Right renal pelvis (tissue), 4 donors: ENCODE results near the gene CBFA2T3. TPM values are rescaled to one million over a fixed set of nuclear protein-coding genes. Genes with fewer than 3 reads are reported as not detected.

Experiments used
- DNase-seq, 4 donors: peaks; one replicate each; pipeline ENCODE4 v3.0.0-alpha.2; 2013; ENCODE audit warnings: low read depth in 4 of 4, low spot score in 3 of 4, missing footprints in 1 of 4
- polyA plus RNA-seq, 4 donors: library from polyadenylated mRNA; unstranded; fragments of 120-200 nt; gene quantifications; one replicate each; pipeline ENCODE4 v1.2.1, GENCODE V29; 2013; ENCODE audit not compliant: insufficient read length in 4 of 4

The CBFA2T3 gene
- polyA plus RNA-seq, 4 donors = 2.4 to 3.3 (median 2.8) TPM

GRCh38 chr16:88867581-88868246, 109.3 kb downstream of the CBFA2T3 start:
- no peak for DNase-seq

- no peak for DNase-seq
Observed at GRCh38 chr16:88866151-88866920, 110.7 kb downstream of the CBFA2T3 start, which contains the start of gene PABPN1L. Gene PABPN1L, minus strand, starts transcription at chr16:88866660. Its CDS starts 54 bp downstream, at chr16:88866606.

GRCh38 chr16:88865742-88866141, 111.3 kb downstream of the CBFA2T3 start:
- no peak for DNase-seq

- DNase-seq = no peak
Observed at GRCh38 chr16:88865310-88865709, 111.7 kb downstream of the CBFA2T3 start.

- no peak for DNase-seq
Observed at GRCh38 chr16:88864521-88864920, 112.5 kb downstream of the CBFA2T3 start.

- DNase-seq = no peak
Observed at GRCh38 chr16:88864099-88864498, 112.9 kb downstream of the CBFA2T3 start.

GRCh38 chr16:88863426-88863825, 113.6 kb downstream of the CBFA2T3 start:
- no peak for DNase-seq

- no peak for DNase-seq
Observed at GRCh38 chr16:88862968-88863367, 114.0 kb downstream of the CBFA2T3 start.

GRCh38 chr16:88861359-88861758, 115.6 kb downstream of the CBFA2T3 start:
- DNase-seq = no peak

GRCh38 chr16:88859381-88860091, 117.5 kb downstream of the CBFA2T3 start:
- DNase-seq = no peak

- DNase-seq = peak in 3 of 4 donors; percentile 35 to 52 (median 44)
Observed at GRCh38 chr16:88857728-88858339, 119.2 kb downstream of the CBFA2T3 start.

- DNase-seq = peak; percentile 89 to 95 (median 92)
Observed at GRCh38 chr16:88856828-88857727, 119.9 kb downstream of the CBFA2T3 start, which contains the start of the genes GALNS and TRAPPC2L. Gene GALNS, minus strand, starts transcription at chr16:88856947. Its CDS starts 70 bp downstream, at chr16:88856877. Gene TRAPPC2L, plus strand, starts transcription at chr16:88857127. Its CDS starts 24 bp downstream, at chr16:88857151.

GRCh38 chr16:88856122-88856827, 120.7 kb downstream of the CBFA2T3 start:
- DNase-seq = no peak

GRCh38 chr16:88855736-88856121, 121.3 kb downstream of the CBFA2T3 start:
- DNase-seq = no peak

GRCh38 chr16:88855176-88855575, 121.8 kb downstream of the CBFA2T3 start:
- DNase-seq = no peak

- DNase-seq = no peak
Observed at GRCh38 chr16:88854306-88855111, 122.5 kb downstream of the CBFA2T3 start.

GRCh38 chr16:88853325-88853941, 123.6 kb downstream of the CBFA2T3 start:
- no peak for DNase-seq

GRCh38 chr16:88851616-88852015, 125.4 kb downstream of the CBFA2T3 start:
- no peak for DNase-seq
